Activated naive CD4-positive, alpha-beta T cell treated with anti-CD3 and anti-CD28 coated beads for 36 hours (primary cell): Measurements from ENCODE around the gene CRISPLD2. TPM values are rescaled to one million over a fixed set of nuclear protein-coding genes. Genes with fewer than 3 reads are reported as not detected.
A peak's percentile ranks its signal among the peaks of the same experiment; 100 is the strongest.

Experiments
- CTCF ChIA-PET: fragments of 350-600 bp; sonication (Branson Sonifier 250); formaldehyde crosslinking; loops from one replicate; lab custom pipeline; 2021; ENCODE audit warnings: antibody characterized with exemption; lab: Charles Lee
- DNase-seq: peaks from one replicate; pipeline ENCODE4 v3.0.0-alpha.2; 2020
- H3K27ac Mint-ChIP-seq: one replicate; pipeline ENCODE4 v1.8.0; 2021; ENCODE audit warnings: mild to moderate bottlenecking, mixed read lengths
- H3K27me3 Mint-ChIP-seq: one replicate; pipeline ENCODE4 v1.8.0; 2021; ENCODE audit warnings: low read depth, mixed read lengths
- H3K36me3 Mint-ChIP-seq: one replicate; pipeline ENCODE4 v1.8.0; 2021; ENCODE audit warnings: low read depth, mixed read lengths
- H3K4me1 Mint-ChIP-seq: one replicate; pipeline ENCODE4 v1.8.0; 2021; ENCODE audit warnings: low read depth, mixed read lengths
- H3K4me3 Mint-ChIP-seq: one replicate; pipeline ENCODE4 v1.8.0; 2021; ENCODE audit warnings: mild to moderate bottlenecking, moderate library complexity, mixed read lengths
- H3K9me3 Mint-ChIP-seq: one replicate; pipeline ENCODE4 v1.8.0; 2021; ENCODE audit warnings: mixed read lengths
- intact Hi-C: fragments of 100-400 bp; cut with micrococcal nuclease; formaldehyde crosslinking; loops from one replicate; pipeline ENCODE4 v1.15.1; 2023
- total RNA-seq, 2 experiments: library from RNA; stranded (reverse); gene quantifications; one replicate each; pipeline ENCODE4 v1.2.3, GENCODE V29; 2021

The CRISPLD2 gene
- total RNA-seq, 2 experiments from 2014 or later: 0.14 TPM; not detected in 1

- intact Hi-C loops: no loop called here
- no peak for DNase-seq
- CTCF ChIA-PET: interaction anchor here (1.6 kb wide), 1 partner anchor 132 kb away, joined by 3 read pairs; no protein-coding TSS in a partner anchor
- H3K4me3 Mint-ChIP-seq: no peak overlapping the region
- no peaks in the 10 kb centered on the region for H3K9me3 Mint-ChIP-seq
- peaks cover 17% of the 10 kb centered on the region for H3K27me3 Mint-ChIP-seq
- H3K27ac Mint-ChIP-seq: no peak overlapping the region
- peaks cover 8% of the 10 kb centered on the region for H3K4me1 Mint-ChIP-seq
- no peaks in the 10 kb centered on the region for H3K36me3 Mint-ChIP-seq
Measured at GRCh38 chr16:84839054-84839453, 19.3 kb downstream of the CRISPLD2 start.

- DNase-seq: no peak
- no peaks in the 10 kb centered on the region for H3K36me3 Mint-ChIP-seq
- H3K9me3 Mint-ChIP-seq: no peaks in the 10 kb centered on the region
- H3K4me3 Mint-ChIP-seq: no peak overlapping the region
- intact Hi-C loops: no loop called here
- peaks cover 8% of the 10 kb centered on the region for H3K4me1 Mint-ChIP-seq
- H3K27ac Mint-ChIP-seq: no peak overlapping the region
- peaks cover 17% of the 10 kb centered on the region for H3K27me3 Mint-ChIP-seq
- CTCF ChIA-PET: interaction anchor here (0.6 to 1.6 kb wide), 2 partner anchors 37 to 131 kb away, joined by 3 read pairs; no protein-coding TSS in a partner anchor
Measured at GRCh38 chr16:84839956-84840355, 20.2 kb downstream of the CRISPLD2 start.

GRCh38 chr16:84840687-84841627, 21.2 kb downstream of the CRISPLD2 start:
- H3K4me3 Mint-ChIP-seq: no peak overlapping the region
- peaks cover 17% of the 10 kb centered on the region for H3K27me3 Mint-ChIP-seq
- intact Hi-C loops: no loop called here
- DNase-seq: no peak
- H3K36me3 Mint-ChIP-seq: no peaks in the 10 kb centered on the region
- peaks cover 8% of the 10 kb centered on the region for H3K4me1 Mint-ChIP-seq
- H3K9me3 Mint-ChIP-seq: no peaks in the 10 kb centered on the region
- CTCF ChIA-PET: interaction anchor here (1.6 kb wide), 1 partner anchor 130 kb away, joined by 3 read pairs; no protein-coding TSS in a partner anchor
- H3K27ac Mint-ChIP-seq: no peak overlapping the region

GRCh38 chr16:84841787-84842300, 22.1 kb downstream of the CRISPLD2 start:
- Mint-ChIP-seq H3K4me3 (peak overlapping the region; percentile 32), H3K4me1 (peaks cover 8% of the 10 kb centered on the region), H3K9me3 (no peaks in the 10 kb centered on the region), H3K36me3 (no peaks in the 10 kb centered on the region), H3K27me3 (peaks cover 17% of the 10 kb centered on the region), H3K27ac (no peak overlapping the region)
- CTCF ChIA-PET: no interaction called here
- intact Hi-C loops: no loop called here
- peak; percentile 26 for DNase-seq

- H3K4me3 Mint-ChIP-seq: no peak overlapping the region
- CTCF ChIA-PET: interaction anchor here (1.0 kb wide), 1 partner anchor 88 kb away, joined by 3 read pairs; no protein-coding TSS in a partner anchor
- H3K9me3 Mint-ChIP-seq: no peaks in the 10 kb centered on the region
- no peak for DNase-seq
- intact Hi-C loops: no loop called here
- H3K27me3 Mint-ChIP-seq: peaks cover 17% of the 10 kb centered on the region
- H3K27ac Mint-ChIP-seq: no peak overlapping the region
- H3K36me3 Mint-ChIP-seq: no peaks in the 10 kb centered on the region
- peaks cover 8% of the 10 kb centered on the region for H3K4me1 Mint-ChIP-seq
Measured at GRCh38 chr16:84842516-84843148, 22.8 kb downstream of the CRISPLD2 start.

GRCh38 chr16:84843149-84844048, 23.6 kb downstream of the CRISPLD2 start:
- intact Hi-C loops: no loop called here
- Mint-ChIP-seq H3K4me1 (peaks cover 8% of the 10 kb centered on the region), H3K27ac (no peak overlapping the region), H3K4me3 (no peak overlapping the region), H3K36me3 (no peaks in the 10 kb centered on the region), H3K27me3 (peaks cover 18% of the 10 kb centered on the region), H3K9me3 (no peaks in the 10 kb centered on the region)
- DNase-seq: no peak
- CTCF ChIA-PET: interaction anchor here (1.0 kb wide), 1 partner anchor 89 kb away, joined by 3 read pairs; no protein-coding TSS in a partner anchor

GRCh38 chr16:84844049-84844350, 24.2 kb downstream of the CRISPLD2 start:
- intact Hi-C loops: no loop called here
- H3K4me1 Mint-ChIP-seq: peaks cover 8% of the 10 kb centered on the region
- no peak for DNase-seq
- CTCF ChIA-PET: no interaction called here
- H3K36me3 Mint-ChIP-seq: no peaks in the 10 kb centered on the region
- no peaks in the 10 kb centered on the region for H3K9me3 Mint-ChIP-seq
- no peak overlapping the region for H3K27ac Mint-ChIP-seq
- no peak overlapping the region for H3K4me3 Mint-ChIP-seq
- peaks cover 18% of the 10 kb centered on the region for H3K27me3 Mint-ChIP-seq

- CTCF ChIA-PET: no interaction called here
- Mint-ChIP-seq H3K4me1 (peaks cover 8% of the 10 kb centered on the region), H3K36me3 (no peaks in the 10 kb centered on the region)
Measured at GRCh38 chr16:84844559-84845495, 25.0 kb downstream of the CRISPLD2 start.

GRCh38 chr16:84845496-84846002, 25.8 kb downstream of the CRISPLD2 start:
- no peak for DNase-seq
- Mint-ChIP-seq H3K9me3 (no peaks in the 10 kb centered on the region), H3K36me3 (no peaks in the 10 kb centered on the region), H3K27me3 (peaks cover 18% of the 10 kb centered on the region), H3K4me1 (peaks cover 8% of the 10 kb centered on the region), H3K4me3 (no peak overlapping the region), H3K27ac (no peak overlapping the region)
- intact Hi-C loops: no loop called here
- CTCF ChIA-PET: no interaction called here

More at GRCh38 chr16:84844559-84845495, 25.0 kb downstream of the CRISPLD2 start:
- intact Hi-C loops: no loop called here
- H3K4me3 Mint-ChIP-seq: no peak overlapping the region
- H3K9me3 Mint-ChIP-seq: no peaks in the 10 kb centered on the region
- DNase-seq: no peak
- no peak overlapping the region for H3K27ac Mint-ChIP-seq
- peaks cover 18% of the 10 kb centered on the region for H3K27me3 Mint-ChIP-seq

GRCh38 chr16:84847564-84848355, 28.0 kb downstream of the CRISPLD2 start:
- Mint-ChIP-seq H3K27me3 (peaks cover 5% of the 10 kb centered on the region), H3K36me3 (no peaks in the 10 kb centered on the region), H3K27ac (no peak overlapping the region), H3K4me3 (no peak overlapping the region), H3K4me1 (no peaks in the 10 kb centered on the region), H3K9me3 (peaks cover 3% of the 10 kb centered on the region)
- CTCF ChIA-PET: interaction anchor here (0.6 kb wide), 1 partner anchor 95 kb away, joined by 3 read pairs; no protein-coding TSS in a partner anchor
- DNase-seq: no peak
- intact Hi-C loops: no loop called here
